GM12878 (cell line): ENCODE measurements around the gene PHB1. TPM values are rescaled to one million over a fixed set of nuclear protein-coding genes. Genes with fewer than 3 reads are reported as not detected.
"Not testable (repeated sequence)": the region's sequence is repeated elsewhere in the genome, so short reads cannot be mapped to it uniquely, and the experiment has no call there.

Experiments used
- ATAC-seq: fragments of 200-7000 bp; cut with Tn5 transposase; 3 replicates; pipeline ENCODE4 v1.9.1; 2020; ENCODE audit warnings: mild to moderate bottlenecking, moderate library complexity
- BruUV-seq: library from RNA; stranded (reverse); fragments of 400-500 nt; replicated peaks from 2 replicates; lab custom pipeline; 2021; lab: Mats Ljungman, UMichigan
- CTCF ChIA-PET: fragments of 300-600 bp; sonication (Branson Sonifier 250); formaldehyde crosslinking; extraction: SDS; loops from one replicate; lab custom pipeline; 2021; ENCODE audit warnings: inconsistent platforms; lab: Yijun Ruan, JAX
- POLR2A ChIA-PET: fragments of 350-600 bp; formaldehyde crosslinking; extraction: SDS; loops from one replicate; lab custom pipeline; 2021; ENCODE audit warnings: inconsistent platforms; lab: Charles Lee
- RAD21 ChIA-PET: fragments of 300-600 bp; sonication (Branson Sonifier 250); formaldehyde crosslinking; loops from one replicate; lab custom pipeline; 2023; ENCODE audit warnings: antibody characterized with exemption; ENCODE audit not compliant: unreplicated experiment; lab: Charles Lee
- SMC1A ChIA-PET: fragments of 300-600 bp; sonication (Branson Sonifier 250); formaldehyde crosslinking; loops from one replicate; lab custom pipeline; 2023; ENCODE audit not compliant: unreplicated experiment, uncharacterized antibody; lab: Charles Lee
- DNase-seq: peaks from one replicate; pipeline ENCODE4 v3.0.0-alpha.2; 2011; ENCODE audit warnings: low read depth, low spot score
- FAIRE-seq: peaks from 3 replicates; lab custom pipeline; 2011; peaks lifted over from hg19 to GRCh38; lab: Jason Lieb, UNC
- H2AFZ ChIP-seq: 2 replicates; pipeline ENCODE4 v1.6.0; 2011; ENCODE audit warnings: low read depth, low read length, control low read depth; ENCODE audit not compliant: control insufficient read depth
- H3K27ac ChIP-seq: 2 replicates; pipeline ENCODE4 v1.5.1; 2011; ENCODE audit warnings: control low read depth; ENCODE audit not compliant: control insufficient read depth, insufficient read depth
- H3K27me3 ChIP-seq, 2 experiments: replicated peaks in 1 of 2; 2 replicates each; pipeline versions ENCODE4 v1.6.0 to v1.6.1; 2011; ENCODE audit warnings: low read length in 1 of 2; ENCODE audit not compliant: control insufficient read depth in 2 of 2, insufficient read depth in 2 of 2
- H3K36me3 ChIP-seq, 2 experiments: 2 replicates each; pipeline ENCODE4 v1.5.1; 2011; ENCODE audit warnings: low read length in 1 of 2; ENCODE audit not compliant: control insufficient read depth in 2 of 2, insufficient read depth in 2 of 2
- H3K4me1 ChIP-seq: 2 replicates; pipeline ENCODE4 v1.6.1; 2011; ENCODE audit warnings: mild to moderate bottlenecking, low read length, moderate library complexity, mixed read lengths; ENCODE audit not compliant: control insufficient read depth, insufficient read depth
- H3K4me2 ChIP-seq: 2 replicates; pipeline ENCODE4 v1.6.0; 2011; ENCODE audit warnings: control low read depth; ENCODE audit not compliant: control insufficient read depth, insufficient read depth
- H3K4me3 ChIP-seq: fragments of 200-600 bp; sonication (generic); 2 replicates; pipeline ENCODE4 v1.5.1; 2016
- H3K79me2 ChIP-seq: 2 replicates; pipeline ENCODE4 v1.6.0; 2011; ENCODE audit warnings: low read length; ENCODE audit not compliant: control insufficient read depth, insufficient read depth
- H3K9ac ChIP-seq: 2 replicates; pipeline ENCODE4 v1.8.0; 2011; ENCODE audit warnings: low read length, control low read depth, mixed read lengths; ENCODE audit not compliant: control insufficient read depth, insufficient read depth
- H3K9me3 ChIP-seq: replicated peaks from 3 replicates; pipeline ENCODE4 v1.5.1; 2011; ENCODE audit warnings: mild to moderate bottlenecking, low read length; ENCODE audit not compliant: control insufficient read depth, insufficient read depth
- H4K20me1 ChIP-seq: 2 replicates; pipeline ENCODE4 v1.6.0; 2011; ENCODE audit not compliant: control insufficient read depth, insufficient read depth
- CHD4 ChIP-seq: fragments of 200-600 bp; sonication (generic); IDR thresholded peaks from 2 replicates; pipeline ENCODE4 v1.6.1; 2016; ENCODE audit warnings: mild to moderate bottlenecking
- HCFC1 ChIP-seq: fragments of 150-350 bp; IDR thresholded peaks from 2 replicates; pipeline ENCODE4 v1.6.1; 2014; ENCODE audit warnings: low read length
- IRF4 ChIP-seq: IDR thresholded peaks from 2 replicates; pipeline ENCODE4 v1.6.1; 2011; ENCODE audit warnings: low read depth, low read length
- JUNB ChIP-seq: IDR thresholded peaks from 2 replicates; pipeline ENCODE4 v1.6.1; 2016; ENCODE audit warnings: antibody characterized with exemption, mild to moderate bottlenecking
- JUND ChIP-seq: IDR thresholded peaks from 2 replicates; pipeline ENCODE4 v1.6.1; 2012; ENCODE audit warnings: low read depth, mild to moderate bottlenecking, low read length, improper control_type of control experiment, moderate library complexity
- KDM1A ChIP-seq: fragments of 200-600 bp; sonication (generic); IDR thresholded peaks from 2 replicates; pipeline ENCODE4 v1.6.1; 2016; ENCODE audit warnings: borderline replicate concordance
- KLF5 ChIP-seq: fragments of 450-650 bp; IDR thresholded peaks from 2 replicates; pipeline ENCODE4 v1.6.1; 2014; ENCODE audit warnings: mild to moderate bottlenecking; ENCODE audit not compliant: partially characterized antibody
- MYC ChIP-seq: IDR thresholded peaks from 2 replicates; pipeline ENCODE4 v1.6.1; 2011; ENCODE audit warnings: mild to moderate bottlenecking, low read length, moderate library complexity, inconsistent platforms; ENCODE audit not compliant: insufficient read depth, insufficient replicate concordance, insufficient read length, severe bottlenecking
- NR2F1 ChIP-seq: fragments of 450-650 bp; conservative IDR thresholded peaks from 2 replicates; pipeline ENCODE4 v1.6.1; 2017; ENCODE audit warnings: mild to moderate bottlenecking
- PAX8 ChIP-seq: fragments of 450-650 bp; IDR thresholded peaks from 2 replicates; pipeline ENCODE4 v1.6.1; 2017; ENCODE audit warnings: mild to moderate bottlenecking, moderate library complexity
- POLR2AphosphoS5 ChIP-seq: IDR thresholded peaks from 2 replicates; pipeline ENCODE4 v1.6.1; 2011; ENCODE audit warnings: mild to moderate bottlenecking, low read length, inconsistent platforms
- RAD51 ChIP-seq: fragments of 450-650 bp; IDR thresholded peaks from 2 replicates; pipeline ENCODE4 v1.6.1; 2016; ENCODE audit warnings: moderate library complexity, mild to moderate bottlenecking, inconsistent platforms
- TBL1XR1 ChIP-seq: IDR thresholded peaks from 2 replicates; pipeline ENCODE4 v1.6.1; 2012; ENCODE audit warnings: low read depth, low read length, improper control_type of control experiment
- TCF7 ChIP-seq: IDR thresholded peaks from 2 replicates; pipeline ENCODE4 v1.6.1; 2014; ENCODE audit warnings: antibody characterized with exemption, borderline replicate concordance
- WGBS: methylation state at CpG from one replicate; pipeline ENCODE4 v1.1.6; 2016; ENCODE audit warnings: low lambda C conversion rate; ENCODE audit not compliant: insufficient replicate concordance, insufficient coverage; ENCODE audit errors: missing lambda C conversion rate; 5-methylcytosine and 5-hydroxymethylcytosine counted together
- in situ Hi-C: fragments of 300-500 bp; cut with MboI; formaldehyde crosslinking; loops from 9 replicates; pipeline ENCODE4 v1.14.3; 2018; ENCODE audit warnings: mixed read lengths
- intact Hi-C: fragments of 100-400 bp; cut with micrococcal nuclease; formaldehyde crosslinking; loops from one replicate; pipeline ENCODE4 v1.14.2; 2022; ENCODE audit not compliant: unreplicated experiment
- polyA plus RNA-seq, 11 experiments: library from polyadenylated mRNA; depleted of rRNA in 4 of 11; unstranded in 6 of 11; stranded (reverse) in 5 of 11; fragments of >200 nt; fragmentation: Nextera tagmentation in 4 of 11; fragmentation: Illumina TruSeq in 1 of 11; extraction: Ambion mirVana in 4 of 11; extraction: Trizol in 1 of 11; gene quantifications; 1 replicate in 1 of 11; 2 replicates in 10 of 11; pipeline versions ENCODE4 v1.2.1 to v1.2.3, GENCODE V29; 2011 to 2016; ENCODE audit warnings: inconsistent platforms in 2 of 11, missing spikeins in 2 of 11, low read depth in 1 of 11
- total RNA-seq, 4 experiments: library from RNA; depleted of rRNA in 3 of 4; stranded (reverse); fragments of >200 nt in 3 of 4; fragmentation: Illumina TruSeq in 1 of 4; extraction: Trizol in 1 of 4; gene quantifications; 2 replicates each; pipeline versions ENCODE4 v1.2.1 to v1.2.3, GENCODE V29; 2013 to 2021
- TF ChIP-seq, protein P1 (sequence below): fragments of 450-650 bp; IDR thresholded peaks from 2 replicates; pipeline ENCODE4 v1.6.1; 2018; ENCODE audit warnings: mild to moderate bottlenecking, low read depth, moderate library complexity; ENCODE audit not compliant: partially characterized antibody
- TF ChIP-seq, protein P2 (sequence below): IDR thresholded peaks from 2 replicates; pipeline ENCODE4 v1.6.1; 2011; ENCODE audit warnings: low read depth, low read length, improper control_type of control experiment, borderline replicate concordance
- TF ChIP-seq, protein P3 (sequence below): fragments of 450-650 bp; IDR thresholded peaks from 2 replicates; pipeline ENCODE4 v1.6.1; 2014; ENCODE audit warnings: mild to moderate bottlenecking
- TF ChIP-seq, protein P4 (sequence below): IDR thresholded peaks from 2 replicates; pipeline ENCODE4 v1.6.1; 2012; ENCODE audit warnings: low read depth, low read length, improper control_type of control experiment

PHB1 gene
- total and polyA plus RNA-seq, 10 of the 15 experiments (the other 5 are each of a cell fraction or from before 2014, with no cell fraction given), result 117 to 466 (median 248) TPM

DNA sequence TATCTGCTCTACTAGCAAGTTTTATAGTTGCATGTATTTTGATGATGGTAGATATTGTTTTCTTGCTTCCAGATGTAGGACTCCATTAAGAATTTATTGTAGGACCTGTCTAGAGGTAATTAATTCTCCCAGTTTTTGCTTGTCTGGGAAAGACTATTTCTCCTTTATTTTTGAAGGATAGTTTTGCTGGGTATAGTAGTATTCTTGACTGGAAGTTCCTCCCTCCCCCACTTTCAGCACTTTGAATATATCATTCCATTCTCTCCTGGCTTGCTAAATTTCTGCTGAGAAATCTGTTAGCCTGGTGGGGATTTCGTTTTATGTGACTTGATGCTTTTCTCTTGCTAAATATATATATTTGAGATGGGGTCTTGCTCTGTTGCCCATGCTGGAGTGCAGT is 8.0 kb upstream of the PHB1 start:
- in situ Hi-C loops, result no loop called here
- no peak for ATAC-seq
- CTCF ChIA-PET, result no interaction called here

DNA sequence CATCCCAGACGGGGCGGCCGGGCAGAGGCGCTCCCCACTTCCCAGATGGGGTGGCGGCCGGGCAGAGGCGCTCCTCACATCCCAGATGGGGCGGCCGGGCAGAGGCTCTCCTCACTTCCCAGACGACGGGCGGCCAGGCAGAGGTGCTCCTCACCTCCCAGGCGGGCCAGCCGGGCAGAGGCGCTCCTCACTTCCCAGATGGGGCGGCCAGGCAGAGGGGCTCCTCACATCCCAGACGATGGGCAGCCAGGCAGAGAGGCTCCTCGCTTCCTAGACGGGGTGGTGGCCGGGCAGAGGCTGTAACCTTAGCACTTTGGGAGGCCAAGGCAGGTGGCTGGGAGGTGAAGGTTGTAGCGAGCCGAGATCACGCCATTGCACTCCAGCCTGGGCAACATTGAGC is 5.1 kb upstream of the PHB1 start:
- DNase-seq, H3K4me2 ChIP-seq, H3K36me3 ChIP-seq, FAIRE-seq, ATAC-seq, RAD21 ChIA-PET, CTCF ChIA-PET, SMC1A ChIA-PET, POLR2A ChIA-PET, H3K4me3 ChIP-seq, H3K9me3 ChIP-seq, H2AFZ ChIP-seq, H3K9ac ChIP-seq, H3K79me2 ChIP-seq, H3K27me3 ChIP-seq, H3K4me1 ChIP-seq, in situ Hi-C loops, H4K20me1 ChIP-seq, intact Hi-C loops, BruUV-seq, H3K27ac ChIP-seq: not testable (repeated sequence)
- WGBS, result 72% methylated on average over 18 of the region's 23 CpGs

More for the DNA sequence above, 8.0 kb upstream of the PHB1 start:
- H3K9me3 ChIP-seq, result peaks cover 3% of the 10 kb centered on the region; the same call in 2 of the 3 replicates
- no peaks in the 10 kb centered on the region for H3K4me1 ChIP-seq
- no peaks in the 10 kb centered on the region for H3K27me3 ChIP-seq
- H2AFZ ChIP-seq, result no peak overlapping the region
- H3K9ac ChIP-seq, result no peak overlapping the region
- no TSS peak for BruUV-seq
- FAIRE-seq (no peak), DNase-seq (no peak)
- no peaks in the 10 kb centered on the region for H3K36me3 ChIP-seq
- 0% methylated on average over 1 of the region's 1 CpG for WGBS
- no peaks in the 10 kb centered on the region for H4K20me1 ChIP-seq
- SMC1A ChIA-PET, result no interaction called here
- H3K27ac ChIP-seq, result no peak overlapping the region
- TF ChIP-seq PAX8, result no peak
- TF ChIP-seq, protein P1, sequence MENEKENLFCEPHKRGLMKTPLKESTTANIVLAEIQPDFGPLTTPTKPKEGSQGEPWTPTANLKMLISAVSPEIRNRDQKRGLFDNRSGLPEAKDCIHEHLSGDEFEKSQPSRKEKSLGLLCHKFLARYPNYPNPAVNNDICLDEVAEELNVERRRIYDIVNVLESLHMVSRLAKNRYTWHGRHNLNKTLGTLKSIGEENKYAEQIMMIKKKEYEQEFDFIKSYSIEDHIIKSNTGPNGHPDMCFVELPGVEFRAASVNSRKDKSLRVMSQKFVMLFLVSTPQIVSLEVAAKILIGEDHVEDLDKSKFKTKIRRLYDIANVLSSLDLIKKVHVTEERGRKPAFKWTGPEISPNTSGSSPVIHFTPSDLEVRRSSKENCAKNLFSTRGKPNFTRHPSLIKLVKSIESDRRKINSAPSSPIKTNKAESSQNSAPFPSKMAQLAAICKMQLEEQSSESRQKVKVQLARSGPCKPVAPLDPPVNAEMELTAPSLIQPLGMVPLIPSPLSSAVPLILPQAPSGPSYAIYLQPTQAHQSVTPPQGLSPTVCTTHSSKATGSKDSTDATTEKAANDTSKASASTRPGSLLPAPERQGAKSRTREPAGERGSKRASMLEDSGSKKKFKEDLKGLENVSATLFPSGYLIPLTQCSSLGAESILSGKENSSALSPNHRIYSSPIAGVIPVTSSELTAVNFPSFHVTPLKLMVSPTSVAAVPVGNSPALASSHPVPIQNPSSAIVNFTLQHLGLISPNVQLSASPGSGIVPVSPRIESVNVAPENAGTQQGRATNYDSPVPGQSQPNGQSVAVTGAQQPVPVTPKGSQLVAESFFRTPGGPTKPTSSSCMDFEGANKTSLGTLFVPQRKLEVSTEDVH, result no peak
- TF ChIP-seq MYC, result no peak
- TF ChIP-seq POLR2AphosphoS5, result no peak
- TF ChIP-seq JUND, result no peak
- TF ChIP-seq RAD51, result no peak
- TF ChIP-seq, protein P2, sequence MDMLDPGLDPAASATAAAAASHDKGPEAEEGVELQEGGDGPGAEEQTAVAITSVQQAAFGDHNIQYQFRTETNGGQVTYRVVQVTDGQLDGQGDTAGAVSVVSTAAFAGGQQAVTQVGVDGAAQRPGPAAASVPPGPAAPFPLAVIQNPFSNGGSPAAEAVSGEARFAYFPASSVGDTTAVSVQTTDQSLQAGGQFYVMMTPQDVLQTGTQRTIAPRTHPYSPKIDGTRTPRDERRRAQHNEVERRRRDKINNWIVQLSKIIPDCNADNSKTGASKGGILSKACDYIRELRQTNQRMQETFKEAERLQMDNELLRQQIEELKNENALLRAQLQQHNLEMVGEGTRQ, result no peak
- TF ChIP-seq, protein P3, sequence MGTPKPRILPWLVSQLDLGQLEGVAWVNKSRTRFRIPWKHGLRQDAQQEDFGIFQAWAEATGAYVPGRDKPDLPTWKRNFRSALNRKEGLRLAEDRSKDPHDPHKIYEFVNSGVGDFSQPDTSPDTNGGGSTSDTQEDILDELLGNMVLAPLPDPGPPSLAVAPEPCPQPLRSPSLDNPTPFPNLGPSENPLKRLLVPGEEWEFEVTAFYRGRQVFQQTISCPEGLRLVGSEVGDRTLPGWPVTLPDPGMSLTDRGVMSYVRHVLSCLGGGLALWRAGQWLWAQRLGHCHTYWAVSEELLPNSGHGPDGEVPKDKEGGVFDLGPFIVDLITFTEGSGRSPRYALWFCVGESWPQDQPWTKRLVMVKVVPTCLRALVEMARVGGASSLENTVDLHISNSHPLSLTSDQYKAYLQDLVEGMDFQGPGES, result no peak
- TF ChIP-seq JUNB, result no peak
- TF ChIP-seq HCFC1, result no peak
- TF ChIP-seq, protein P4, sequence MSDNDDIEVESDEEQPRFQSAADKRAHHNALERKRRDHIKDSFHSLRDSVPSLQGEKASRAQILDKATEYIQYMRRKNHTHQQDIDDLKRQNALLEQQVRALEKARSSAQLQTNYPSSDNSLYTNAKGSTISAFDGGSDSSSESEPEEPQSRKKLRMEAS, result no peak
- no peak for TF ChIP-seq IRF4
- no peak for TF ChIP-seq KDM1A
- TF ChIP-seq KLF5, result no peak
- TF ChIP-seq NR2F1, result no peak
- no peak for TF ChIP-seq CHD4
- no peak for TF ChIP-seq TBL1XR1
- no peak for TF ChIP-seq TCF7
- H3K79me2 ChIP-seq, result no peaks in the 10 kb centered on the region
- RAD21 ChIA-PET, result no interaction called here
- H3K4me3 ChIP-seq, result no peak overlapping the region
- intact Hi-C loops, result no loop called here
- POLR2A ChIA-PET, result interaction anchor here (0.6 kb wide), 1 partner anchor 364 kb away, joined by 3 read pairs; no protein-coding TSS in a partner anchor
- no peak overlapping the region for H3K4me2 ChIP-seq
